Left ventricle myocardium inferior (tissue), 1 donor: ENCODE data around the gene NOL4L. TPM values are rescaled to one million over a fixed set of nuclear protein-coding genes. Genes with fewer than 3 reads are reported as not detected.

Source experiments
- DNase-seq: peaks from one replicate; pipeline ENCODE4 v3.0.0-alpha.2; 2020
- H3K27ac ChIP-seq: fragments of 200-600 bp; replicated peaks from 2 replicates; pipeline ENCODE4 v1.8.0; 2021
- H3K27me3 ChIP-seq: fragments of 200-600 bp; 2 replicates; pipeline ENCODE4 v1.8.0; 2021; ENCODE audit warnings: low read depth
- H3K36me3 ChIP-seq: fragments of 200-600 bp; 2 replicates; pipeline ENCODE4 v1.8.0; 2021
- H3K4me1 ChIP-seq: fragments of 200-600 bp; 2 replicates; pipeline ENCODE4 v1.8.0; 2021
- H3K4me3 ChIP-seq: fragments of 200-600 bp; 2 replicates; pipeline ENCODE4 v1.8.0; 2021; ENCODE audit warnings: mild to moderate bottlenecking, moderate library complexity
- H3K9me3 ChIP-seq: fragments of 200-600 bp; replicated peaks from 2 replicates; pipeline ENCODE4 v1.8.0; 2021
- intact Hi-C: fragments of 100-400 bp; cut with micrococcal nuclease; formaldehyde crosslinking; loops from one replicate; pipeline ENCODE4 v1.11.0; 2022
- total RNA-seq: library from RNA; stranded (reverse); fragmentation: NEBNext Ultra II Directional; extraction: Animal tissue kit (Norgen Biotek cat#: 25700); gene quantifications from one replicate; pipeline ENCODE4 v1.2.1, GENCODE V29; 2021
- TF ChIP-seq, protein P1 (sequence below): fragments of 200-600 bp; IDR thresholded peaks from 2 replicates; pipeline ENCODE4 v1.8.0; 2021; ENCODE audit warnings: antibody characterized with exemption, mild to moderate bottlenecking, borderline replicate concordance
- donor health status: DM: no; HTN: yes; CAD: no; lungs with severe emphysema.

The NOL4L gene
- total RNA-seq, 1 donor from 2014 or later: 5.6 TPM

DNA sequence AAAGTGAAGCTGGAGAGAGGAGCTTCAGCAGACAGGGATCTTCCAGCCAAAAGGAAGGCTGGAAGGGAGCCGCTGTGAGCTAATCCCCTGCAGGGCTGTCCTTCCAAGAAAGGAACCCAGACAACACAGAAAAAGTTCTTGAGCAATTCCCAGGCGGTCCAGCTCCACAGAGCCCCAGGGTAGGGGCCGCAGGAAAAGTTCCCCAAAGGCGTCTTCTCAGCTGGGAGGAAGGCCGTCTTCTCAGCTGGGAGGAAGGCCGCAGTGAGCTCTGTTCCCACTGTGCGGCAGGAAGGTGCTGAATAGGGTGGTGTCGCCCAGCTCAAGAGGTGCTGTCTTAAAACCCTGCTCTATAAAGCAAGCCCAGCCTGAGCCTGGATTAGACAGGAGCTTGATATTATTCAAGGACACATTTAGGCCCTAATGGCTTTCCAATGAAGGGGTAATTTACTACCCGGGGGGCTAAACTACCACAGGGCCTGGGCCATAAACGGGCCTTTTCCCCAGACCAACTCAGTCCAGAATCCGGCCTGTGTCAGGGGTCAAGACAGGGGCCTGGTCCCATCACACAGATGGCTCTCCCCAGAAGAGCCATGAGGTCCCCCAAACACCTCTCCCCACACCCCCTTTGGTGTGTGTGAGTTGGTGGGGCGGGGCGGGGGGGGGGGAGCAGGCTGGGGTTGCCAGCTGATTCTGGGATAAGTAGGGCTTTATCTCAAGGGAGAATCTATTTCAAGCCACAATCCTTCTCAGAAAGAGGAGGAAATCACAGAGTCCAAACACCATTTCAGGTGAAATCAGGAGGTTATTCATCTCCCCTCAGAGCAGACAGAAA is 103.6 kb downstream of the NOL4L start:
- intact Hi-C loops: loop anchor here (10.0 kb wide), 1 partner anchor 117 kb away; no protein-coding TSS in a partner anchor
- Histone ChIP-seq H3K36me3 (no peaks in the 10 kb centered on the region), H3K4me3 (peak overlapping the region; percentile 85), H3K27me3 (no peaks in the 10 kb centered on the region), H3K27ac (peak overlapping the region; percentile 88), H3K9me3 (no peaks in the 10 kb centered on the region), H3K4me1 (peaks cover 68% of the 10 kb centered on the region)
- DNase-seq: no peak
- TF ChIP-seq, protein P1, sequence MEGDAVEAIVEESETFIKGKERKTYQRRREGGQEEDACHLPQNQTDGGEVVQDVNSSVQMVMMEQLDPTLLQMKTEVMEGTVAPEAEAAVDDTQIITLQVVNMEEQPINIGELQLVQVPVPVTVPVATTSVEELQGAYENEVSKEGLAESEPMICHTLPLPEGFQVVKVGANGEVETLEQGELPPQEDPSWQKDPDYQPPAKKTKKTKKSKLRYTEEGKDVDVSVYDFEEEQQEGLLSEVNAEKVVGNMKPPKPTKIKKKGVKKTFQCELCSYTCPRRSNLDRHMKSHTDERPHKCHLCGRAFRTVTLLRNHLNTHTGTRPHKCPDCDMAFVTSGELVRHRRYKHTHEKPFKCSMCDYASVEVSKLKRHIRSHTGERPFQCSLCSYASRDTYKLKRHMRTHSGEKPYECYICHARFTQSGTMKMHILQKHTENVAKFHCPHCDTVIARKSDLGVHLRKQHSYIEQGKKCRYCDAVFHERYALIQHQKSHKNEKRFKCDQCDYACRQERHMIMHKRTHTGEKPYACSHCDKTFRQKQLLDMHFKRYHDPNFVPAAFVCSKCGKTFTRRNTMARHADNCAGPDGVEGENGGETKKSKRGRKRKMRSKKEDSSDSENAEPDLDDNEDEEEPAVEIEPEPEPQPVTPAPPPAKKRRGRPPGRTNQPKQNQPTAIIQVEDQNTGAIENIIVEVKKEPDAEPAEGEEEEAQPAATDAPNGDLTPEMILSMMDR: no peak

DNA sequence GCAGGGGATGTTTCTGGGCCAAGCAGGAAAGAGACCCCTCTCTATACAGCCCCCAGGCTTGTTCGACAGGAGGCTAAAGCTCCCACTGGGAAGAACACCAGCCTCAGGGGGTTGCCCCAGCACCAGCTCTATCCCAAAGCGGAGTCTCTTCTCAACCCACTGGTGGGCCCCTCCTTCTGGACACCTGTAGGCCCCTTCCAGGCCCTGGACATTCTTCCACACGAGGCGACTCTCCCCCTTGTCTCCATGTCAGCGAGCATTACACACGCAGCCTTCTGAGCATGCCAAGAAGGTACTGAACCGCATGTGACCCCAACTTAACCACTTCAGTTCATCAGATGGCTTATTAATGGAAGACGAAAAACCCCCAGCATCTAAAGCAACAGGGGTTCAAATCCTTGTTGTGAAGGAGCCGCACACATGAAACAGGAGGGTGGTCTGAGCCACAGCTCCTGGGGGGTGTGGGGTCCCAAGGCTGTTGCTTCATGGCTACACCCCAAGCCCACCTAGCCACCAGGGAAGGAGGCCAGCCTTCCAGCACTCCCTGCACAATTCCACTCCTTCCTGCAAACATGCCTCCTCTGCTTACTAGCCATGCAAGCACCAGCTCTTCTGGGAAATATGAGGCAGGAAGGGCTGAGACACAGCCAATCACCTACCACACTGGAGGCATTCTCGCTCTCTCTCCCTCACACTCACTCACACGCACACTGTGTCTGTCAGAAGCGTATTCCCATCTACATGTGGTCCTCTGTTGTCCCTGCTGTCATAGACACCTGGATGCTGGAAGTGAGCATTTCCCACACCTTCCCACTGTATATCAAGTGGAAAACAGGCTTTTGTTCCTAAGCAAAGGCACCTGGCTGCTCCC is 104.5 kb downstream of the NOL4L start:
- H3K36me3 ChIP-seq: no peaks in the 10 kb centered on the region
- peaks cover 75% of the 10 kb centered on the region for H3K4me1 ChIP-seq
- H3K27ac ChIP-seq: peak overlapping the region; percentile 88
- TF ChIP-seq, protein P1: no peak
- peak; percentile 3 for DNase-seq
- no peaks in the 10 kb centered on the region for H3K9me3 ChIP-seq
- H3K4me3 ChIP-seq: peak overlapping the region; percentile 85
- H3K27me3 ChIP-seq: no peaks in the 10 kb centered on the region
- intact Hi-C loops: loop anchor here (10.0 kb wide), 1 partner anchor 116 kb away; no protein-coding TSS in a partner anchor

DNA sequence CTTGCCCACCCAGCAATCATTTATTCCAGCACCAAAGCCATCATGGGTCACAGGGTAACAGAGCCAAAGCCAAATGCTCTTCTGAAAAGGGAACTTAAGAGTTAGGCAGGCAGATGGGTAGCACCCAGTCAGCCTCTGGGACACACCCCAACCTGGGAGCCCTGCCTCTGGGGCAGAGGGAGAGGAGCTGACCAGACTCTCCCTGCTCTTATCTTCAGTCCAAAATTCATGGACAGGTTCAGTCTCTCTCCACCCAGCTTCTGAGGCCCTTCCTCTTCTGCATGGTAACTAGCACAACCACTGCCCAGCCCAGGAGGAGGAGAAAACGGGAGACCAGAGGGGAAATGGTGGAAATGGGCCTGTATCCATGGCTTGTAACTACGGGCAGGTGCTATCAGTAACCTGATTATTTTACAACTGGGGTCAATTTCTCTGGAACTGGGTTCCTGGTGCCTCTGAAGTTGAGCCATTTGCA is 105.4 kb downstream of the NOL4L start:
- peak; percentile 0 for DNase-seq
- no peak overlapping the region for H3K27ac ChIP-seq
- intact Hi-C loops: loop anchor here (10.0 kb wide), 1 partner anchor 115 kb away; no protein-coding TSS in a partner anchor
- no peak overlapping the region for H3K4me3 ChIP-seq
- H3K9me3 ChIP-seq: no peaks in the 10 kb centered on the region
- TF ChIP-seq, protein P1: no peak
- H3K4me1 ChIP-seq: peaks cover 77% of the 10 kb centered on the region
- H3K27me3 ChIP-seq: no peaks in the 10 kb centered on the region
- no peaks in the 10 kb centered on the region for H3K36me3 ChIP-seq

DNA sequence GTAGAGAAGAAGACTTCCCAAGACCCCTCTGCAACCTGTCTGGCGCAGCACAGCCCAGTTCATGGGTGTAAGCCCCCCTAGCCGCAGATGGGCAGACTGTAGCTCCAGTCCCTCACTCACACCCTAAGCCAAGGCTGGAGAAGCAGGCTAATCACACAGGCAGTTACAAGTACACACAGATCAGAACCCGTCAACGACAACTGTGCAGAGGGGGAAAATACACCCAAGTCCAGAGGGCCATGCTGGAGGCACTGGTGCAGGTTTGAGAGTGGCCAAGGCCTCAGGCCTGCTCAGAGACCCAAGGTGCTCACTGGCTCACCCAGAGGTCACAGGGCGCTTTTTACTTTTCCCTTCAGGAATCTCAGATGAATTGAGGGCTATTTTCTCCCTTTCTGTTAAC is 106.1 kb downstream of the NOL4L start:
- TF ChIP-seq, protein P1: no peak
- DNase-seq: no peak
- peaks cover 77% of the 10 kb centered on the region for H3K4me1 ChIP-seq
- H3K27me3 ChIP-seq: no peaks in the 10 kb centered on the region
- no peaks in the 10 kb centered on the region for H3K9me3 ChIP-seq
- no peak overlapping the region for H3K4me3 ChIP-seq
- no peak overlapping the region for H3K27ac ChIP-seq
- H3K36me3 ChIP-seq: no peaks in the 10 kb centered on the region
- intact Hi-C loops: no loop called here

DNA sequence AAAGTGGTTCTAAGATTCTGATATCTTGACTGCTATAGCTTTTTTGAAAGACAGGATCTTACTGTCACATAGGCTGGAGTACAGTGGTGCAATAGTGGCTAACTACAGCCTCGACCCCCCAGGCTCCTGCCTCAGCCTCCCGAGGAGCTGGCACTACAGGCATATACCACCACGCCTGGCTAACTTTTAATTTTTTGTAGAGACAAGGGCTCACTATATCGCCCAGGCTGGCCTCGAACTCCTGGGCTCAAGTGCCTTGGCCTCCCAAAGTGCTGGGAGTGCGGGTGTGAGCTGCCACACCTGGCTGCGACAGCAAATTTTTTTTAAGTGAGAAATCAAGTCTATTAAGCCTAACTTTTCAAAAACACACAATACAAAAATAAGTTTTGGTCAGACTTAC is 106.6 kb downstream of the NOL4L start:
- H3K27ac ChIP-seq: no peak overlapping the region
- DNase-seq: no peak
- TF ChIP-seq, protein P1: no peak

More for the DNA sequence above, 106.6 kb downstream of the NOL4L start:
- peaks cover 79% of the 10 kb centered on the region for H3K4me1 ChIP-seq
- no peaks in the 10 kb centered on the region for H3K36me3 ChIP-seq
- no peaks in the 10 kb centered on the region for H3K27me3 ChIP-seq
- no peaks in the 10 kb centered on the region for H3K9me3 ChIP-seq
- intact Hi-C loops: no loop called here
- H3K4me3 ChIP-seq: no peak overlapping the region
